GM18909 (cell line): Measurements from ENCODE around the gene TIMM17B.

Experiments
- ATAC-seq: cut with Tn5 transposase; IDR thresholded peaks from one replicate; pipeline ENCODE4 v1.9.1; 2021; ENCODE audit warnings: mild to moderate bottlenecking; ENCODE audit not compliant: unreplicated experiment, poor library complexity

Gene TIMM17B

DNA sequence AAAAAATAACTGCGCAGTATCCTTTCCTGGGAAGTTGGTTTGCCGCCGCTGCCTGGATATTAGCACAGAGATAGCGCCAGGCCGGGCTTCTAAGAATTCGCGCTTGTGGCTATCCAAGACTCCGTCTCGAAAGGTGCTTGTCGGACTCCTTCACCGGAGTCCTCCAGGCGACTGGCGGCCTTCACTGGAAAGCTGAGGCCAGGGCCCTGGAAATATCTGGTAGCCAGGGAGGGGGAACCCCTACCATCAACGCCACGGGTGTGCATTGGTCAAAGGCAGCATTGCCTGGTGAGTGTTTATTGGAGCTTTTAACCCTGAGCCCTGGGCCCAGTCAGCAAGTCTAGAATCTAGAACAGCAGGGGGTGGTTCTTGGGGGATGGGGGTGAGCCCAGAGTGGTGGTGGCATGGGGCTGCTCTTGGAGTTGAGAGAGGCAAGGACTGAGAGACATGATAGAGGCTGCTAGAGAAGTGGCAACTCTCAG, 21.8 kb upstream of the TIMM17B start:
- peak; percentile 11 for ATAC-seq

DNA sequence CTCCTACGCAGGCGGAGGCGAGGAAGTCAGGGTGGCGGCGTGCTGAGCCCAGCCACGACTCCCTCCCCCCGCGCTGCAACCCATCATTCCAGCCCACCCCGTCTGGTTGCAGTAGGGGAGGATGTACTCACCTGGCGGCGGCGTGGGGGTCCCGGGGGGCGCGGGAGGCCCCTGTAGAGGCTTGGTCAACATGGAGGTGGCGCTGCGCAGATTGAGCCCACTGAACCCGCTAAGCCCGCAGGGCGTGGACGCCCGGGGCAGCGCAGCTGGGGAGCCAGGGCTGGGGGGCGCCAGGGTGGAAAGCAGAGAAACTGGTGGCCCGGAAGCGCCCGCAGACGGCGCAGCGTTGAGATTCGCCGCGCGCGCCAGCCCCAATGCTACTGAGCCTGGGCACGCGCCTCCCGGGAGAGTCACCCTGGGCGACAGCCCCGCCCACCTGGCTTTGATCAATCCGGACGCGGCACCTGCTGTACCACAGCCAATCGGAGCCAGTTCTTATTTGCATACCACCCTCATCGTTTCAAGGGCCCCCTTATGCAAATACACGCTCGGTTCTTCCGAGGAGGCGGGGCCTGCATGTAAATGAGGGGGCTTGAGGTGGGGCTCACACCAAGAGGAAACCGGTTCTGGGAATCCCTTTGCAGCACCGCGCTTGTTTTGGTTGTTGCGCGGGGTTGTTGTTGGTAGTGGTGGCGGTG, 21.2 kb upstream of the TIMM17B start, which contains the start of gene PIM2:
Gene PIM2, minus strand, starts transcription at position 382 of the 698 bp plus-strand sequence. Its CDS starts 190 bp downstream, at position 192.
- ATAC-seq: peak; percentile 76

DNA sequence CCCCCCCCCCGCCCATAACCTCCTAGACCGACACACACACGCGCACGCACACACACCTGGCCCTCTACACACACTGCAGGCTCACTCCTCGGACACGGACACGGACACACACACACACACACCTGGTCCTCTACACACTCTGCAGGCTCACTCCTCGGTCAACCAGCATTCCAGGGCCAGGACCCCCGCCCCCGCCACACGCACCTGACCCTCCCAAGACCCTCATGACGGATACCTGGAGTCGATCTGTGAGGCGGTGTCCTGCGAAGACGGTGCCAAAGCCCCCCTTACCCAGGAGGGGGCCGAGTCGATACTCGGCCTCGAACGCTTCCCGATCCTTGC, 20.7 kb upstream of the TIMM17B start:
- ATAC-seq: no peak

DNA sequence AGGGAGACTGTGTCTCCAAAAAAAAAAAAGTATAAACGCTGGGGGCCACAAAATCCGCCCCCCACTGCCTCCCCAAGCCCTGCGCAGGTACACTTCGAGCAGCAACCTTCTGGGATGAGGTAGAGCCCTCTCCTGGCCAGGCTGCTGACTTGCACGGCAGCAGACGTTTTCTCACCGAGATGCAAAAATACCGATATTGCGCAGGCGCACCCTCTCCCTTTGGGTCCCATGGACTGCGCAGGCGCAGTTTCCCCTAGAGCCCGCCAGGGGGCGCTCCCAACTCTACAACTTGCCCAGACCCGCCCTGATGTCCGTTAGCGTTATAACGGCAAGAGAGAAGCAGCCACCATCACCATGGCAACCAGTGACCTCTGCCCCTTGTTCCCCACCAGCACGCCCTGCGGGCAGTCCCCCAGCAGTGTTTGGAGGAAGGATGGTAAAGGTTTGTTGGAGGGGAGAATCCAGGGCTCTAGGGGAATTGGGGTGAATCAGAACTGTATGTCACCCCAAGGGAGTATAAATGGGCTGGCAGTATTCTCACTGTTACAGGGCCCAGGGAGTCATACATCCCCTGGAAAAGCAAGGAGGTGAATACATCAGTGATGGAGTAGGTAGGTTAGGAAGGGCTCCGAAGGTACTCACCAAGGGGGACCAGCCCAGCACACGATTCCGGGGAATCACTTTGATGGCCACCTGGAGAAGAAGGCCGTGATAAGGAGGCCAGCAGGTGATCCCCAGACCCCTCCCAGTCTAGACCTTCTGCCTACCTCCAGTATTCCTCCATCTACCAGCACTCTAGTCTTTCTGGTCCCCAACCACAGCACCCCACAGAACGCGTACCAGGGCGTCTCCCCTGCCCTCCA, 19.8 kb upstream of the TIMM17B start:
- peak; percentile 45 for ATAC-seq

DNA sequence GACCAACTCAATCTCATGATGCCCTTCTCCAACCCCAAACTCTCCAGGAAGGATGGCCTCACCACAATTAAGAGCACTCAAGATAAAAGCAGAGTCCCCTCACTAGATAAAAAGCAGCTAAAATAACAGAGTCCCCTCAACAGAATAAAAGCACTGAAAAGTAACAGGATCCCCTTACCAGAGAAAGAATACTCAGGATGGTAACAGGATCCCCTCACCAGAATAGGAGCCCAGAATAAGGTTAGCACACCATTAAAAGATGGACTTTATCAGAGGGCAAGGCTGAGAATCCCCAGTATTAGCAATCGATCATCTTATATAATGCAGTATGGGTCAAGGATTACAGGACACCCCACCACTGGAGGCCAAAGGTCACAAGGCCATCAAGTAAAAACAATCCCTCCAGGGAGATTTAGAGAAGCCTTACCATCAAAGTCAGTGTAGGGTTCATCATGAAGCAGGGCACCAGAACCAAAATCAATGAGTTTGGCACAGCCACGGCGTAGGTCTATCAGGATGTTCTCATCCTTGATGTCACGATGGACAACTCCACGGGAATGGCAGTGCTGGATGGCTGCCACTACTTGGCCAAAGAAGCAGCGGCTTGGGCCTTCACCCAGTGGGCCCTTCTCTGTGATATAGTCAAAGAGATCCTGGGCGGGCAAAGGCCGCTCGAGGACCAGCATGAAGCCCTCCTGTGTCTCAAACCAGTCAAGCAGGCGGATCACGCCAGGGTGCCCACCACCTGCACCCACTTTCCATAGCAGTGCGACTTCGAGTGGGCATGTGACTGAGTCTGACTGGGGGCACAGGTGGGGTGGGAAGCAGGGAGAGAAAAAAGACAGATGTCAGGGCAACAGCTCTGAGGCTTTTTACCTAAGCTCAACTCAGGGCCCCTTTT, 17.3 kb upstream of the TIMM17B start:
- no peak for ATAC-seq

DNA sequence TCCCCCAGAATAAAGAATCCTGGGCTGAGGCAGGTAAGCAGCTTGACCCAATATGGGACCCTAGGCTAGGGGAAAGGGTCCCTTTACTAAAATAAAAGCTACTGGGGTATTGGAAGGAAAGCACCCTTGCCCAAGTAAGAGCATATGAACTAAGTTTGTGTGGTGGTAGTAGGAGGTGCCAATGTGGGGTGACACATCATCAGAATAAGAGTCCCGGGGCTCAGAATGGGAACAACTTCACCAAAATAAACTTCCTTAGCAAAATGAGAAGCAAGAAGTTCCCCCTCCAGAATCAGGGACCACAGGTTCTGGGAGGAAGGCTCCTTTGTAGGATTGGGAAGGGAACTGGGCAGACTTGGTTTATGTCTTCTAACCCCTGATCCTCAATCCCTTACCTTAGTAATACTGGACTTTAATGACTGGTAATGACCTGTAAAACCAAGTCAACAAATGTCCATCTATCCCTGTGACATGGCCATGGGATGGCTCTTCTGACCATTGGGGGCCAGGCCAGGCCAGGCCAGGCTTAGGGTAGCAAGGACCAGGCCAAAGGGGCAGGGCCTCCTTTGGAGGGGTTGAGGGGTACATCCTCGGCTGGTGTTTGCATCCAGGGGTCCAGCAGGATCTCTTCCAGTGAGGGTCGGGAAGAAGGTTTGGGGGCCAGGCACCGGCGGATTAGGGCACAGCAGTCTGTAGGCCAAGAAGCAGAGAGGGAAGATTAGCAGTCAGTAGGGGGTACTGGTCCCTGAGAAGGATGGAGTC, 16.2 kb upstream of the TIMM17B start:
- ATAC-seq: no peak

DNA sequence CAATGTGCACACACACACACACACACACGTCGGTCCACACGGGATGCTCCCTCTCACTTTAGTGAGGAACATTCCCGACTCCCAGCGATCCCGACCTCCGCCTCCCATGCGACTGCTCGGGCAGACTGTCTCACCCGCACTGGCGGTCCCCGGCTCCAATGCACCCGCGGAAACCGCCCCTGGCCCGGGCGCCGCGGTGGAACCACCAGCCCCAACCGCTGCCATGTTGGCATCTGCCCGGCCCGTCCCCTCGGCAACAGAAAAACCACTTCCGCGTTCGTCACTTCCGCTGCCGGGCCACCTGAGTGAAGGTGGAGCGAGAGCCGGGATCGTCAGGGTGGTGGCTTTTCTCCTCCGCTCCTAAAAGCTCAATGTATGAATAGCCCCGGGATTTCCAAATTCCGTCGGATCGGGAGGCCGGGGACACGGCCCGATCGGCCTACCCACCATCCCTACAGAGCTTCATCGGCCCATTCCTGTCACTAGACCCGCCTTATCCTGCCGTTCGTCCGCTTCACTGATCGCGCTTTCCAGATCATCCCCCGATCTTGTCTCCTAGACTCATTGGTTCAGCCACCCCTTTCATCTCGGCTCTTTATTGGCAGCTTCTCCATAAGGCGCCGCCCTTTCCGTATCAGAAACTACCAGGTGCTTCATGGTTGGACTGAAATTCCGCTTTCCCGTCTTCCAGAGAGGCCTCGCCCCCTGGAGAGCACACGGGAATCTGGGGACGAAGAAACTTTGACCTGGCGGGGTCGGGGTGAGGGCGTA, 14.0 kb upstream of the TIMM17B start, which contains the start of gene SLC35A2:
Gene SLC35A2, minus strand, starts transcription at position 235 of the 771 bp plus-strand sequence. Its CDS starts 10 bp downstream, at position 225.
- ATAC-seq: peak; percentile 75

DNA sequence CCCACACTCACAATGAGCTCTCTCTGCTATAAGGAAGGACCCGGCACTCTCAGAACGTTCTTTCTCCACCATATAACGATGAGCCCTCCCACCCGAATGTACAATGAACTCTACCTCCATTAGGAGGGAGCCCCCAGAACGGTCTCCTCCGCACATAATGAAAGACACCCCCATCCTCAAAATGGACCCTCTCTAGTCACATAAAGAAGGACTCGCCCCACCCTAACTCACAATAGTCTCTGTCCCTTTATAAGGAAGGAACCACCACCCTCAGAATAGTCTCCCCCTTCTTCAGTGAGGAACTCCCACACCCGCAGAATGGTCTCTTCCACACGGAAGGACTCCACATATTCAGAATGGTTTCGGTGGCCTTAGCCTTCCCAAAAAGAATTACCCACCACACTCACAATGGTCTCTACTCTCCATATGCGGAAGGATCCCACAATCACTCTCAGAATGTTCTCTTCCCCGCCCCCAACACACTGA, 13.4 kb upstream of the TIMM17B start:
- no peak for ATAC-seq

DNA sequence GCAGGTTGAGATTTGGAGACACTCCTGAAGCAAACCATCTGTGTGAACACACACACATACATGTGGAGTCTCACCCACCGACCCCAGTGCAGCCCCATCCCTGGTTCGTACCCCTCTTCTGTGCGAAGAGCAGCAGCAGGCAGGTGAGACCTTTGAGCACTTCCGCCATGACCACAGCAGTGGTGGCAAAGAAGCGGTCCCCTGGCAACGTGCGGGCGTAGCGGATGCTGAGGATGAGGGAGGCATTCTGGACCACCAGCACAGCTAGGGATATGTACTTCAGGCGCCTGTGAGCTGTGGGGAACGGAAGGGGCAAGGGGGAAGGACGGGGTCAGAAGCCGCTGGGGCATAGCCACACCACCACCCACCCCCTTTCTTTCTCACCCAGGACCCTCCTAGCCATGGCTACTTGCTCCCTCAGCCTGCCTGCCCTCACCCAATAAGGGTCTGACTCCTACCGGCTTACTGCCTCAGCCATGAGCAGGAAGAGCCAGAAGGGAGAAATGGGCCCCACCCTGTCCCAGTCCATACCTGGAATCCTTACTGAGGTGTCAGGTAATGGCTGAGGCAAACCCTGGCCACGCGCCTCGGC, 12.2 kb upstream of the TIMM17B start:
- ATAC-seq: no peak

DNA sequence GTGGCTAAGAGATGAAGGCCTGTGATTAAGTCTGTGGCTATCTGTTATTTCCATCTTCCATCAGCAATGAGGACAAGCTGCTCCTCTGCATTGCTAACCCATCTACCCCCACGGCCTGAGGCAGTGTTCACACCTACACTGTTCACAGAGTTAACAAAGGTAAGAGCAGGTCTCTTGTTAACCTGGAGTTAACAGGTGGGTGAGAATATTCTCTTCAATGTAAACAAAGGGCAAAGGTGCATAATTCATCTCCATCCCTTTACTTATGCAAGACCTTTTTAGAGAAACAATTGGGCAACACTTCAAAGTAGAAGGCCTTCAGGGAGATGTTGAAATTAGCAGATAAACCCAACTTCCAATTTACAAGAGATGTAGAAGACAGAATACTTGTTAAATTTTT, 11.0 kb upstream of the TIMM17B start:
- ATAC-seq: no peak

DNA sequence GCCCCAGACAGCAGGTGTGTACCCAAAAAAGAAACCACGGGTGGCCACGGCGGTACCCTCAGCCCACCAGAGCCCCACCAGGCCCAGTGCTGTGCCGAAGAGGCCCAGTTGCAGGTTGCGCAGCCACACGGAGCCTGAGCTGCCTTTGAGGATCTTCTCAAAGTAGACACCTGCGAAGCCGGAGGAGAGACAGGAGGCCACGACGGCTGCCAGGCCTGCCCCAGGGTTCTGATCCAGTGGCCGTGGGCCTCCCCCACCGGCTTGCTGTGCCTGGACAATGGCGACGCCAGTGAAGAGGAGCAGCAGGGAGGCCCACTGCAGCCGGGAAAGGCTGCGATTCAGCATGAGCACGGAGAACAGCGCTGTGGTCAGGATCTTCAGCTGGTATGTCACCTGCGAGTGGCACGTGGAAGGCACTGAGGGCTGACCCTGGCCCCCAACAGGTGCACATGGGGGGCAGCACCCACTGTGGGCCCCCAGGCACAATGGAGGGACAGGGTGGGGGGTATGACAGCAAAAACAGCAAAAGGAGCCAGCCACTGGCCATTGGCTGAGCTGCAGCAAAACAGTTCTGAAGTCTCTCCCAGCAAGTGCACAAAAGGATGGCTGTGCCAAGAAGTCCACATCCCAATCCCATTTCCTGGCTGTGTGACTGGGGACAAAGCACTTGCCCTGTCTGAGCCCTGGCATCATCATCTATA, 7.7 kb upstream of the TIMM17B start:
- ATAC-seq: no peak

DNA sequence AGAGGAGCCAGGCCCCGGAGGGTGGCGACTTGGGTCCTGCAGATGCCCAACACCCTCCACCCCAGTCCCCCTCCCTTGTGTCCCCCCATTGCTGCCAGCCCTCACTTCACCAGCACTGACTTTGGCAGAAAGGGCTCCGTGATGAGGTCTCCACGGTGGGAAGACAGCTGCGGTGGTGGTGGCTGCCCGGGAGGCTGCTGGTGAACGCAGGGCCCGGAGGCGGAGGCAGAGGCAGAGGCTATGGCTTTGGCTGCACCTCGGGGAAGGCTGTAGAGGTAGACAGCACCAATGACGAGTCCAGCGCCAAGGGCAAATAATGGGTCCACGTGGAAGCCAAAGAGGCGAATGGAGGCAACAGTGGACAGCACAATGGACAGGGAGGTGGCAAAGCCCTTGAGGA, 7.1 kb upstream of the TIMM17B start:
- no peak for ATAC-seq

DNA sequence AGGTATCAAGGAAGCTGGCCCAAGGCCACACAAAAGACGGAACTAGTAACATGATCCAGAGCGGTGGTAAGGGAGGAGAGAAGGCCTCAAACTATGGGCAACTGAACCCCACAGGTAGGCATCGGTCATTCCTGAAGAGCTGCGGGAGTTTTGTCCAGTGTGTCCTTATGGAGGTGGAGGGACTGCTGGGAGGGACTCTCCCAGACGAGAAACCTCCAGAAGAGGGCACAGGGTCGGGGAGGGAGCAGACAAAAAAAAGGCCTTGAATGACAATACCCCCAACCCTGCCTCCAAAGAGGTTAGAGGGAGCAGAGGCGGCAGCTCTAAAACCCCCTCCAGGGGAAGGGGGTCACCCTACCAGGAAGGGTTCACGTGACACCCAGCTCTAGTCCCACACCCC, 6.6 kb upstream of the TIMM17B start:
- no peak for ATAC-seq

DNA sequence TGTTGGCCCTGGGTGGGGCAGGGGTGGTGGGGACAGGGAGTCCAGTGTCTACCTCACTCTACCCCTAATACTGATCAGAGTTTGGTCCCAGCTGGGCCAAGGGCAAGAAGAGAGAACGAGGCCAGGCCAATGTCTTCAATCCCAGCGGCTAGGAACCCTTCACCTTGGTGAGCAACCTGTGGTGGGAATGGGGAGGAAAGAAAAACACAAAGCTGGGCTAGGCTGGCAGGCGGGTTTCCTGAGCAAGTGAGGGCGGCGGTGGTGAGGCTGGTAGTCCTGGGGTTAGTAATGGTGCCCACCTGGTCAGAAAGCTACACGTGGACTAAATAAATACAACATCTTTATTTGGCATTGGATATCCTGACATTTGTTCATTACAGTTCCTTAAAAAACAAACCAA, 5.7 kb upstream of the TIMM17B start:
- no peak for ATAC-seq

DNA sequence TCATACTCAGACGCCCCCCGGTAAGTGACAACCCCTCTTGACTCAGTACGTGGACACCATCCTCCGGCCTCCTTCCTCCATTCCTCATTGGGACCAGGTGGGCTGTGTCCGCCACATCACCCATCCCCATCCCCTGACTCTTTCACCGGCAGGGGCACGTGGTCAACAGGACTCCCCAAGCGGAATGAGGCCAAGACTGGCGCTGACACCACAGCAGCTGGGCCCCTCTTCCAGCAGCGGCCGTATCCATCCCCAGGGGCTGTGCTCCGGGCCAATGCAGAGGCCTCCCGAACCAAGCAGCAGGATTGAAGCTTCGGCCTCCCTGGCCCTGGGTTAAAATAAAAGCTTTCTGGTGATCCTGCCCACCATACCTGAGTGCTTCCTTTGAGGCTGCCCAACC, 5.2 kb upstream of the TIMM17B start:
- no peak for ATAC-seq

DNA sequence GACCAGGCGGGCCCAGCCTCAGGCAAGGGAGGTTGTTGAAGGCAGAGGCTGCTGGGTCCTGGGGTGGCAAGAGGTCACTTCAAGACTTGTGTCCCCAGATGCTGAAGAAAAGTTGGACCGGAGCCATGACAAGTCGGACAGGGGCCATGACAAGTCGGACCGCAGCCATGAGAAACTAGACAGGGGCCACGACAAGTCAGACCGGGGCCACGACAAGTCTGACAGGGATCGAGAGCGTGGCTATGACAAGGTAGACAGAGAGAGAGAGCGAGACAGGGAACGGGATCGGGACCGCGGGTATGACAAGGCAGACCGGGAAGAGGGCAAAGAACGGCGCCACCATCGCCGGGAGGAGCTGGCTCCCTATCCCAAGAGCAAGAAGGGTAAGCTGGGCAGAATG, 4.6 kb upstream of the TIMM17B start:
- no peak for ATAC-seq

DNA sequence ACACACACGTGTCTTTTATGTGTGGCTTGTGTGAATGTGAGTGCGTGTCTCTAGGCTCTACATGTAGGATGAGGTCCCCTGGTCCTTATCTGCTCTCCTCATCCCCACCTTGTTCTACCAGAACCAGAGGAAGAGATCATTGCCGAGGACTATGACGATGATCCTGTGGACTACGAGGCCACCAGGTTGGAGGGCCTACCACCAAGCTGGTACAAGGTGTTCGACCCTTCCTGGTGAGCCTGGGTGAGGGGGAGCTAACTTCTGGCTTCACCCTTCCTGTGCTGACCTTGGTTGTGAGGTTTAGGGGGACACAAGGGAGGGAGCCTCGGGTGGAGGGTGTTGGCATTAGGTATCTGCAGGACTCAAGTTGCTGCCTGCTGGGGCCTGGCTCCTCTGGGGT, 3.5 kb upstream of the TIMM17B start:
- no peak for ATAC-seq

DNA sequence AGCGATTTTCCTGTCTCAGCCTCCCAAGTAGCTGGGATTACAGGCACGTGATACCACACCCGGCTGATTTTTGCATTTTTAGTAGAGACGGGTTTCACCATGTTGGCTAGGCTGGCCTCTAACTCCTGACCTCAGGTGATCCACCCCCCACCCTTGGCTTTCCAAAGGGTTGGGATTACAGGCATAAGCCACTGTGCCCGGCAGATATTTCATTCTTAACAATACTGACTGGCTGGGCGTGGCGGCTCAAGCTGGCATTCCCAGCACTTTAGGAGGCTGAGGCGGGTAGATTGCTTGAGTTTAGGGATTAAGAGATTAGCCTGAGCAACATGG, 1.5 kb upstream of the TIMM17B start:
- no peak for ATAC-seq
